Measurements from ENCODE around the gene SERPINF2. TPM values are rescaled to one million over a fixed set of nuclear protein-coding genes. Genes with fewer than 3 reads are reported as not detected.
"Not testable (repeated sequence)": the region's sequence is repeated elsewhere in the genome, so short reads cannot be mapped to it uniquely, and the experiment has no call there.

SERPINF2 gene
- total RNA-seq, 3 donors from 2014 or later, result 18.4 to 30.1 (median 21.3) TPM

- TF ChIP-seq, protein P1, sequence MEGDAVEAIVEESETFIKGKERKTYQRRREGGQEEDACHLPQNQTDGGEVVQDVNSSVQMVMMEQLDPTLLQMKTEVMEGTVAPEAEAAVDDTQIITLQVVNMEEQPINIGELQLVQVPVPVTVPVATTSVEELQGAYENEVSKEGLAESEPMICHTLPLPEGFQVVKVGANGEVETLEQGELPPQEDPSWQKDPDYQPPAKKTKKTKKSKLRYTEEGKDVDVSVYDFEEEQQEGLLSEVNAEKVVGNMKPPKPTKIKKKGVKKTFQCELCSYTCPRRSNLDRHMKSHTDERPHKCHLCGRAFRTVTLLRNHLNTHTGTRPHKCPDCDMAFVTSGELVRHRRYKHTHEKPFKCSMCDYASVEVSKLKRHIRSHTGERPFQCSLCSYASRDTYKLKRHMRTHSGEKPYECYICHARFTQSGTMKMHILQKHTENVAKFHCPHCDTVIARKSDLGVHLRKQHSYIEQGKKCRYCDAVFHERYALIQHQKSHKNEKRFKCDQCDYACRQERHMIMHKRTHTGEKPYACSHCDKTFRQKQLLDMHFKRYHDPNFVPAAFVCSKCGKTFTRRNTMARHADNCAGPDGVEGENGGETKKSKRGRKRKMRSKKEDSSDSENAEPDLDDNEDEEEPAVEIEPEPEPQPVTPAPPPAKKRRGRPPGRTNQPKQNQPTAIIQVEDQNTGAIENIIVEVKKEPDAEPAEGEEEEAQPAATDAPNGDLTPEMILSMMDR (IDR thresholded peaks at IDR 0.05), result no peak
- TF ChIP-seq POLR2A (IDR thresholded peaks at IDR 0.05) (no peak), POLR2AphosphoS5 (IDR thresholded peaks at IDR 0.05) (no peak)
- Histone ChIP-seq H3K4me1 (peaks cover 0 to 6% of the 10 kb centered on the region in 2 donors), H3K36me3 (no peaks in the 10 kb centered on the region), H3K4me3 (no peak overlapping the region), H3K27me3 (no peaks in the 10 kb centered on the region), H3K27ac (peak overlapping the region in 1 of 2 donors; percentile 2), H3K9me3 (no peaks in the 10 kb centered on the region)
- no peak for DNase-seq (ENCODE audit: low spot score in 2 of 2)
- intact Hi-C loops (cut with DNase I; ENCODE audit: low total_unique reads), result no loop called here
These were observed 16.9 kb downstream of the SERPINF2 start for GRCh38 chr17:1759529-1759928.

DNA sequence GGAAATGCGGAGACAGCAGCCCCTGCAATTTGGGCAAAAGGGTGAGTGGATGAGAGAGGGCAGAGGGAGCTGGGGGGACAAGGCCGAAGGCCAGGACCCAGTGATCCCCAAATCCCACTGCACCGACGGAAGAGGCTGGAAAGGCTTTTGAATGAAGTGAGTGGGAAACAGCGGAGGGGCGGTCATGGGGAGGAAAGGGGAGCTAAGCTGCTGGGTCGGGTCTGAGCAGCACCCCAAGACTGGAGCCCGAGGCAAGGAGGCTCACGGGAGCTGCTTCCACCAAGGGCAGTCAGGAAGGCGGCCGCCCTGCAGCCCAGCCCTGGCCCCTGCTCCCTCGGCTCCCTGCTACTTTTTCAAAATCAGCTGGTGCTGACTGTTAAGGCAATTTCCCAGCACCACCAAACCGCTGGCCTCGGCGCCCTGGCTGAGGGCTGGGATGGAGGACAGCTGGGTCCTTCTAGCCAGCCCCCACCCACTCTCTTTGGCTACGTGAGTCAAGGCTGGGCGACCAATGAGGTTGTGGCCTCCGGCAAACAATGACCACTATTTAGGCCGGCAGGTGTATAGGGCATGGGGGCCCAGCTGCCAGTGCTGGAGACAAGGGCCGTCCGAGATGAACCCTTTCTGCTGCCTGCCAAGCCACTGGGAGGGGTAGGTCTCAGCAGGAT is 19.7 kb downstream of the SERPINF2 start:
- intact Hi-C loops (cut with DNase I; ENCODE audit: low total_unique reads), result no loop called here
- DNase-seq (ENCODE audit: low spot score in 2 of 2), result no peak
- Histone ChIP-seq H3K4me3 (peak overlapping the region; percentile 59 to 73 (median 70)), H3K36me3 (no peaks in the 10 kb centered on the region), H3K27me3 (no peaks in the 10 kb centered on the region), H3K27ac (peak overlapping the region; percentile 87 to 95), H3K4me1 (no peaks in the 10 kb centered on the region), H3K9me3 (no peaks in the 10 kb centered on the region)
- TF ChIP-seq, protein P1 (IDR thresholded peaks at IDR 0.05), result no peak
- TF ChIP-seq POLR2AphosphoS5 (IDR thresholded peaks at IDR 0.05) (no peak), POLR2A (IDR thresholded peaks at IDR 0.05) (no peak)

- Histone ChIP-seq H3K27me3 (no peaks in the 10 kb centered on the region), H3K36me3 (no peaks in the 10 kb centered on the region), H3K27ac (peak overlapping the region; percentile 87 to 95), H3K4me1 (no peaks in the 10 kb centered on the region), H3K9me3 (no peaks in the 10 kb centered on the region), H3K4me3 (peak overlapping the region; percentile 59 to 73 (median 70))
- intact Hi-C loops (cut with DNase I; ENCODE audit: low total_unique reads), result loop anchor here (1.0 kb wide), 1 partner anchor 18 kb away; no protein-coding TSS in a partner anchor
- TF ChIP-seq POLR2A (IDR thresholded peaks at IDR 0.05), result no peak
- peak; percentile 57 to 76 (median 60) for TF ChIP-seq POLR2AphosphoS5 (IDR thresholded peaks at IDR 0.05)
- no peak for DNase-seq (ENCODE audit: low spot score in 2 of 2)
These were observed 20.5 kb downstream of the SERPINF2 start for GRCh38 chr17:1762901-1763898.

- peak overlapping the region; percentile 87 to 95 for H3K27ac ChIP-seq
- TF ChIP-seq POLR2AphosphoS5 (IDR thresholded peaks at IDR 0.05) (peak; percentile 41 to 74 (median 71)), POLR2A (IDR thresholded peaks at IDR 0.05) (no peak)
- TF ChIP-seq, protein P1 (IDR thresholded peaks at IDR 0.05), result no peak
- DNase-seq (ENCODE audit: low spot score in 2 of 2), result peak; percentile 68 to 72
- intact Hi-C loops (cut with DNase I; ENCODE audit: low total_unique reads), result no loop called here
- H3K4me3 ChIP-seq, result peak overlapping the region; percentile 59 to 73 (median 70)
- no peaks in the 10 kb centered on the region for H3K9me3 ChIP-seq
- no peaks in the 10 kb centered on the region for H3K4me1 ChIP-seq
- no peaks in the 10 kb centered on the region for H3K36me3 ChIP-seq
- H3K27me3 ChIP-seq, result no peaks in the 10 kb centered on the region
These were observed 21.6 kb downstream of the SERPINF2 start for GRCh38 chr17:1764284-1764683.

GRCh38 chr17:1764705-1765104 is 22.0 kb downstream of the SERPINF2 start:
- not testable (repeated sequence) for H3K4me1 ChIP-seq
- peak overlapping the region in 2 of 3 donors; percentile 59 to 73 for H3K4me3 ChIP-seq

More at GRCh38 chr17:1764705-1765104, 22.0 kb downstream of the SERPINF2 start:
- H3K36me3 ChIP-seq; H3K9me3 ChIP-seq; intact Hi-C loops (cut with DNase I; ENCODE audit: low total_unique reads); H3K27me3 ChIP-seq; DNase-seq (ENCODE audit: low spot score in 2 of 2): not testable (repeated sequence)
- H3K27ac ChIP-seq, result peak overlapping the region; percentile 87 to 95

Measured in breast epithelium (tissue), 4 donors.